Adrenal gland (tissue), 12 donors: ENCODE results near the gene CHP1. TPM values are rescaled to one million over a fixed set of nuclear protein-coding genes. Genes with fewer than 3 reads are reported as not detected.

ENCODE experiments used
- DNase-seq, 7 donors: peaks; one replicate each; pipeline ENCODE4 v3.0.0-alpha.2; 2019 to 2020
- H3K27ac ChIP-seq, 5 donors: fragments of 200-600 bp; sonication (generic) in 4 of 5; 1 replicate in 3 of 5; 2 replicates in 2 of 5; pipeline versions ENCODE4 v1.5.1 to v1.8.0; 2016 to 2020; ENCODE audit warnings: mild to moderate bottlenecking in 1 of 5
- H3K27me3 ChIP-seq: fragments of 200-600 bp; 2 replicates; pipeline ENCODE4 v1.8.0; 2021
- H3K36me3 ChIP-seq, 2 donors: fragments of 200-600 bp; replicated peaks in 1 of 2; 1 replicate in 1 of 2; 2 replicates in 1 of 2; pipeline versions ENCODE4 v1.5.1 to v1.8.0; 2018 to 2022
- H3K4me1 ChIP-seq, 2 donors: fragments of 200-600 bp; replicated peaks in 1 of 2; 1 replicate in 1 of 2; 2 replicates in 1 of 2; pipeline versions ENCODE4 v1.5.1 to v1.8.0; 2018 to 2021
- H3K4me3 ChIP-seq, 4 donors: fragments of 200-600 bp; sonication (generic) in 3 of 4; one replicate each; pipeline ENCODE4 v1.5.1; 2016 to 2018
- H3K9me3 ChIP-seq, 3 donors: fragments of 200-600 bp; sonication (generic) in 1 of 3; replicated peaks in 1 of 3; 1 replicate in 2 of 3; 2 replicates in 1 of 3; pipeline versions ENCODE4 v1.5.1 to v1.8.0; 2016 to 2021
- CTCF ChIP-seq, 6 experiments: fragments of 450-650 bp in 4 of 6; fragments of 200-600 bp in 2 of 6; sonication (generic) in 1 of 6; IDR thresholded peaks; 1 replicate in 5 of 6; 2 replicates in 1 of 6; pipeline versions ENCODE4 v1.5.1 to v1.8.0; 2016 to 2021; ENCODE audit warnings: antibody characterized with exemption in 6 of 6, mild to moderate bottlenecking in 2 of 6, moderate library complexity in 1 of 6
- POLR2A ChIP-seq, 2 donors: fragments of 450-650 bp; IDR thresholded peaks; one replicate each; pipeline ENCODE4 v1.6.1; 2017; ENCODE audit warnings: antibody characterized with exemption in 2 of 2, mild to moderate bottlenecking in 2 of 2, moderate library complexity in 1 of 2
- WGBS, 4 donors: extraction: QIAGEN DNeasy Blood & Tissue Kit in 2 of 4; methylation state at CpG; one replicate each; pipeline versions ENCODE4 v1.1.5 to v1.1.7; 2013 to 2017; 5-methylcytosine and 5-hydroxymethylcytosine counted together
- intact Hi-C, 2 donors: fragments of 100-400 bp; cut with DNase I; formaldehyde crosslinking; loops; one replicate each; pipeline versions ENCODE4 v1.14.1 to v1.15.0; 2022 to 2023
- polyA plus RNA-seq, 3 donors: library from polyadenylated mRNA; stranded (reverse); fragments of 200-250 nt in 2 of 3; fragments of 350-450 nt in 1 of 3; fragmentation: Illumina TruSeq in 1 of 3; extraction: RNeasy Lipid Tissue Mini Kit (QIAGEN cat#74804) in 1 of 3; gene quantifications; one replicate each; pipeline ENCODE4 v1.2.3, GENCODE V29; 2013 to 2014
- total RNA-seq, 9 donors: library from RNA; depleted of rRNA in 4 of 9; stranded (reverse); fragments of >200 nt in 4 of 9; fragments of 120-200 nt in 1 of 9; fragmentation: NEBNext Ultra II Directional in 1 of 9; extraction: Animal tissue kit (Norgen Biotek cat#: 25700) in 1 of 9; gene quantifications; one replicate each; pipeline versions ENCODE4 v1.1.0 to v1.2.4, GENCODE V29; 2013 to 2023
- donor health status: healthy with polysubstance abuse.
- donor health status: Bipolar disorder and iron deficiency.
- donor health status: DM: yes; HTN: yes; CAD: no.
- donor health status: DM: no; HTN: no; CAD: no.
- donor health status: DM: no; HTN: no; CAD: no.
- donor health status: DM: yes; HTN: yes; CAD: no.

Gene CHP1
- total and polyA plus RNA-seq, 12 donors: 39.7 to 387 (median 165) TPM

DNA sequence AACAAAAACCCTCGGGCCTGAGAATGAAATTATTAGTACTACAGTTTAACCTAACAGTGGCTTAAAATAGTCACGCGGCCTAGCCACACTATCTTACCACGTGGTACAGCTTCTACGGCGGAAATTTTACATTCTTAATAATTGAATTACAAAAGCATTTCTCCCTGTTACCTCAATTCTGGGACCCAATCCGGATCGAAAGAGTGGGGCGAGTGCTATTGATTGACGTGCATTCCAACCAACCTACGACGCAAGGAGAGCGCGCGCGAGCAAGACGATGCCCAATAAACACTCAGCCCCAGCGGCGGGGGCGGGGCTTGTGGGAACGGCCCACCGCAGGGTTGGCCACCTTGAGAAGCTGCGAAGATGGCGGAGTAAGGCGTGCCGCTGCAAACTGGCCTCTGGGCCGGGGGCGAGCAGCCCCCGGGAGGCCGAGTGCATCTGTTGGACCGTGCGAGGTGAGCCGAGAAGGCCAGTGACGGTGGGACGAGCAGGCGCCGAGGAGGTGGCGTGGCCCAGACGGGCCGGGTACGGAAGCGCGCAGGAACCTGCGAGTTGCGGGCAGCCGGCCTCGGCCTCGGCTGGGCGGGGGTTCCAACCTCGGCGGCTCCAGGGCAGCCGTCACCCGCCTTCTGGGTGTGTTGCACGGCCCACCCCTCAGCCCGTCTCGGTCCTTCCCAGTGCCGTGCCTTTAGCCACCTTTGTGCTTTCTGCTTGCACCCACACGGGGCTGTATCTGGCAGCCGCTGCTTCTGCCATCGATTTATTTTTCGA, 52.8 kb downstream of the CHP1 start:
- TF ChIP-seq POLR2A (IDR thresholded peaks at IDR 0.05): peak; percentile 89 to 97
- TF ChIP-seq CTCF (IDR thresholded peaks at IDR 0.05): no peak
- 0% methylated on average over 26 to 61 of the region's 61 CpGs for WGBS, 4 donors
- intact Hi-C loops: loop anchor here in 1 of 2 donors (10.0 kb wide), 1 partner anchor 49 kb away; the partner anchor contains the start of genes CHP1 and EXD1
- H3K4me3 ChIP-seq: peak overlapping the region; percentile 72 to 100 (median 80)
- peak; percentile 99 for DNase-seq
- peak overlapping the region; percentile 91 to 98 (median 94) for H3K27ac ChIP-seq
- H3K4me1 ChIP-seq: peaks cover 38% of the 10 kb centered on the region in 2 donors
- H3K27me3 ChIP-seq: no peaks in the 10 kb centered on the region
- peaks cover 0 to 51% of the 10 kb centered on the region in 2 donors for H3K36me3 ChIP-seq
- no peaks in the 10 kb centered on the region for H3K9me3 ChIP-seq

DNA sequence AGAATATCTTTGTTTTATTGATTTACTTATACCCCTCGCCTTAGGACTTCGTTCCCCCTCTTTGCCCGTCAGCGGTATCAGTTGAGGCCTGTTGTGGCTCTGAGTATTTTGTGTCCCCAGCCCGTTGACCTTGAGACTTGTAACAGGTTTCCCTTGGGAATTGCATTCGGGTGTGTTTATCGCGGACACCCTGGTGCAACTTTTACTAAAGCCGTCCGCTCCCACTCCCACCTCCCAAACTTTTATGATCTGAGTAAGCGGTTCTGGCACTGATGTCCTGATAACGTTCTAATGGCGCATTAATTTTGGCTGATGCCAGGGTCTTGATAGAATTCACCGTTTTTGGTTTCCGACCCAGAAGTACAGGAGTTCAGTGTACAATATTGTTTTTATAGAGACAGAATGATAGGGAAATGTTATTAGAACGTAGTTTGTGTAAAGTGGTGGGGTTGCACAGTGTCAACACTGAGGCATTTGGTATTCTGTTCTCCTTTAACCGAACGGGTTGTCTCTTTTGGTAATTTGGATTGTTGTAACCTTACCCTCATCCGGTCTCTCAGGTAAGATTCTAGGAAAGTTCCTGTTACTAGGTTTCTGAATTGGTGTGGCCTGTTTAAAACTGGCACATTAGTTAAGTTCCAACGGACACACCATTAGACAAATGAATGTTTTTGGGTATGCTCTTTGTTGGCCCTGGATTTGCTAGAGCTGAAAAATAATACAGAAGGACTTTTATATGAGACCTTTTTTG, 53.5 kb downstream of the CHP1 start:
- Histone ChIP-seq H3K27me3 (no peaks in the 10 kb centered on the region), H3K36me3 (peaks cover 0 to 48% of the 10 kb centered on the region in 2 donors), H3K9me3 (no peaks in the 10 kb centered on the region), H3K4me3 (peak overlapping the region; percentile 72 to 100 (median 80)), H3K4me1 (peaks cover 39 to 46% of the 10 kb centered on the region in 2 donors), H3K27ac (peak overlapping the region; percentile 91 to 98 (median 94))
- TF ChIP-seq CTCF (IDR thresholded peaks at IDR 0.05) (no peak), POLR2A (IDR thresholded peaks at IDR 0.05) (no peak)
- DNase-seq: peak; percentile 42 to 71 (median 52)
- intact Hi-C loops: loop anchor here in 1 of 2 donors (10.0 kb wide), 1 partner anchor 50 kb away; the partner anchor contains the start of genes CHP1 and EXD1
- WGBS, 4 donors: 0 to 1% (median 1%) methylated on average over 20 of the region's 20 CpGs

- DNase-seq: no peak
- 31 to 46% (median 33%) methylated on average over 7 of the region's 7 CpGs for WGBS, 4 donors
- Histone ChIP-seq H3K4me1 (peaks cover 39 to 46% of the 10 kb centered on the region in 2 donors), H3K9me3 (no peaks in the 10 kb centered on the region), H3K27ac (peak overlapping the region in 4 of 5 donors; percentile 91 to 98 (median 96)), H3K27me3 (no peaks in the 10 kb centered on the region), H3K4me3 (peak overlapping the region in 2 of 4 donors; percentile 72 to 100), H3K36me3 (peaks cover 0 to 42% of the 10 kb centered on the region in 2 donors)
- intact Hi-C loops: loop anchor here in 1 of 2 donors (10.0 kb wide), 1 partner anchor 50 kb away; the partner anchor contains the start of genes CHP1 and EXD1
- TF ChIP-seq POLR2A (IDR thresholded peaks at IDR 0.05) (peak in 1 of 2 donors; percentile 9), CTCF (IDR thresholded peaks at IDR 0.05) (no peak)
Measured at GRCh38 chr15:41285285-41285684, 54.2 kb downstream of the CHP1 start.
